ENCODE data around the gene ACADL.

DNA sequence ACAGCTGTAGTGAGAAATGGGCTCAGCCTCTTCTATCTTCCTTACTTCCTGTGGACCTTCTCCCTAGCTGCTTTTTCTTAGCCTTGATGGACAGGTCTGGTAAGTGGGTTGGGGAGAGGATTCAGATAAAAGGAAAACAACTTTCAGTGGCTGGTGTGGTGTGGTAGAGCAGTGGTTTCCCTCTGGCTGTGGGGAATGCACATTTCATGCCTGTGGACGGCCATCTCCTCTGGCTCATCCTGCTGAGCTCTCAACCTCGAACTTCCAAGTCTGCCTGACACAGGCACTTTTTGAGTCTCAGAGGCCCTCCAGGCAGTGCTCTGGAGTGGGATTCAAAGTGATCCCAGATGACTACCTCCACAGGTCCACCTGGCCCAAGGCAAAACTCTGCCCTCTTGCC, 38.6 kb upstream of the ACADL start:
- TF ChIP-seq, protein P1, sequence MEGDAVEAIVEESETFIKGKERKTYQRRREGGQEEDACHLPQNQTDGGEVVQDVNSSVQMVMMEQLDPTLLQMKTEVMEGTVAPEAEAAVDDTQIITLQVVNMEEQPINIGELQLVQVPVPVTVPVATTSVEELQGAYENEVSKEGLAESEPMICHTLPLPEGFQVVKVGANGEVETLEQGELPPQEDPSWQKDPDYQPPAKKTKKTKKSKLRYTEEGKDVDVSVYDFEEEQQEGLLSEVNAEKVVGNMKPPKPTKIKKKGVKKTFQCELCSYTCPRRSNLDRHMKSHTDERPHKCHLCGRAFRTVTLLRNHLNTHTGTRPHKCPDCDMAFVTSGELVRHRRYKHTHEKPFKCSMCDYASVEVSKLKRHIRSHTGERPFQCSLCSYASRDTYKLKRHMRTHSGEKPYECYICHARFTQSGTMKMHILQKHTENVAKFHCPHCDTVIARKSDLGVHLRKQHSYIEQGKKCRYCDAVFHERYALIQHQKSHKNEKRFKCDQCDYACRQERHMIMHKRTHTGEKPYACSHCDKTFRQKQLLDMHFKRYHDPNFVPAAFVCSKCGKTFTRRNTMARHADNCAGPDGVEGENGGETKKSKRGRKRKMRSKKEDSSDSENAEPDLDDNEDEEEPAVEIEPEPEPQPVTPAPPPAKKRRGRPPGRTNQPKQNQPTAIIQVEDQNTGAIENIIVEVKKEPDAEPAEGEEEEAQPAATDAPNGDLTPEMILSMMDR (IDR thresholded peaks at IDR 0.05), result no peak
- no peak for TF ChIP-seq POLR2A (IDR thresholded peaks at IDR 0.05)

Measured in lower leg skin (tissue), 3 donors.